Caco-2 (cell line): ENCODE data around the gene HAX1. TPM values are rescaled to one million over a fixed set of nuclear protein-coding genes. Genes with fewer than 3 reads are reported as not detected.
"Not testable (repeated sequence)": the region's sequence is repeated elsewhere in the genome, so short reads cannot be mapped to it uniquely, and the experiment has no call there.

Experiments used
- BruUV-seq: library from RNA; stranded (reverse); fragments of 400-500 nt; replicated peaks from 2 replicates; lab custom pipeline; 2021; lab: Mats Ljungman, UMichigan
- CTCF ChIA-PET: fragments of 300-600 bp; sonication (Branson Sonifier 250); formaldehyde crosslinking; loops from one replicate; lab custom pipeline; 2022; ENCODE audit warnings: antibody characterized with exemption; lab: Charles Lee
- POLR2A ChIA-PET: fragments of 300-600 bp; sonication (Branson Sonifier 250); formaldehyde crosslinking; loops from one replicate; lab custom pipeline; 2022; ENCODE audit warnings: antibody characterized with exemption; lab: Charles Lee
- DNase-seq, 2 experiments: peaks; one replicate each; pipeline versions ENCODE4 v3.0.0 to v3.0.0-alpha.2; 2020 to 2022
- H3K27me3 ChIP-seq: replicated peaks from 2 replicates; pipeline ENCODE4 v1.6.0; 2011; ENCODE audit warnings: low read length; ENCODE audit not compliant: control insufficient read depth, insufficient read depth
- H3K36me3 ChIP-seq: 2 replicates; pipeline ENCODE4 v1.5.1; 2011; ENCODE audit warnings: low read length; ENCODE audit not compliant: control insufficient read depth, insufficient read depth
- H3K4me1 ChIP-seq: fragments of 250-450 bp; sonication (Bioruptor Pico); 2 replicates; pipeline ENCODE4 v1.5.1; 2020; ENCODE audit warnings: mild to moderate bottlenecking
- H3K4me3 ChIP-seq: 2 replicates; pipeline ENCODE4 v1.5.1; 2011; ENCODE audit warnings: low read depth, mild to moderate bottlenecking, control low read depth, low read length
- H3K9me3 ChIP-seq: fragments of 250-450 bp; sonication (Bioruptor Pico); 2 replicates; pipeline ENCODE4 v1.5.1; 2020; ENCODE audit warnings: mild to moderate bottlenecking, moderate library complexity
- H3K27ac Mint-ChIP-seq: one replicate; pipeline ENCODE4 v1.8.0; 2022; ENCODE audit warnings: mixed read lengths; ENCODE audit not compliant: unreplicated experiment
- H3K27me3 Mint-ChIP-seq: one replicate; pipeline ENCODE4 v1.8.0; 2022; ENCODE audit warnings: mixed read lengths; ENCODE audit not compliant: insufficient read depth, unreplicated experiment
- H3K36me3 Mint-ChIP-seq: one replicate; pipeline ENCODE4 v1.8.0; 2022; ENCODE audit warnings: mild to moderate bottlenecking, mixed read lengths; ENCODE audit not compliant: insufficient read depth, unreplicated experiment
- H3K4me1 Mint-ChIP-seq: one replicate; pipeline ENCODE4 v1.8.0; 2022; ENCODE audit warnings: low read depth, mixed read lengths; ENCODE audit not compliant: unreplicated experiment
- H3K4me3 Mint-ChIP-seq: one replicate; pipeline ENCODE4 v1.8.0; 2022; ENCODE audit warnings: mild to moderate bottlenecking, moderate library complexity, mixed read lengths; ENCODE audit not compliant: unreplicated experiment
- H3K9me3 Mint-ChIP-seq: one replicate; pipeline ENCODE4 v1.8.0; 2022; ENCODE audit warnings: mixed read lengths; ENCODE audit not compliant: unreplicated experiment
- intact Hi-C: fragments of 100-400 bp; cut with micrococcal nuclease; formaldehyde crosslinking; loops from one replicate; pipeline ENCODE4 v1.10.0; 2022; ENCODE audit not compliant: unreplicated experiment
- total RNA-seq: library from RNA; stranded (reverse); gene quantifications from 2 replicates; pipeline ENCODE4 v1.2.3, GENCODE V29; 2022
- TF ChIP-seq, protein P1 (sequence below), 2 experiments: fragments of 200-600 bp in 1 of 2; IDR thresholded peaks; 1 replicate in 1 of 2; 2 replicates in 1 of 2; pipeline versions ENCODE4 v1.5.1 to v1.8.0; 2011 to 2022; ENCODE audit warnings: antibody characterized with exemption in 1 of 2, control low read depth in 1 of 2, inconsistent platforms in 1 of 2, low read depth in 1 of 2, low read length in 1 of 2, mild to moderate bottlenecking in 1 of 2, moderate library complexity in 1 of 2; ENCODE audit not compliant: insufficient read depth in 1 of 2, severe bottlenecking in 1 of 2, unreplicated experiment in 1 of 2

Gene HAX1
- total RNA-seq, 1 experiment from 2014 or later: 138 TPM

- DNase-seq: no peak
- no peak overlapping the region for H3K27ac Mint-ChIP-seq
- Histone ChIP-seq H3K9me3 (no peaks in the 10 kb centered on the region), H3K4me1 (peaks cover 21% of the 10 kb centered on the region; the same call in 1 of the 2 replicates), H3K27me3 (no peaks in the 10 kb centered on the region), H3K4me3 (no peak overlapping the region), H3K36me3 (peaks cover 2% of the 10 kb centered on the region)
- ChIA-PET POLR2A (interaction anchor here (0.5 kb wide), 1 partner anchor 302 kb away, joined by 3 read pairs; no protein-coding TSS in a partner anchor), CTCF (no interaction called here)
- H3K4me1 Mint-ChIP-seq: peaks cover 6% of the 10 kb centered on the region
- BruUV-seq: no TSS peak
- intact Hi-C loops: no loop called here
- no peak overlapping the region for H3K4me3 Mint-ChIP-seq
- no peaks in the 10 kb centered on the region for H3K27me3 Mint-ChIP-seq
- H3K36me3 Mint-ChIP-seq: peaks cover 62% of the 10 kb centered on the region
- H3K9me3 Mint-ChIP-seq: no peaks in the 10 kb centered on the region
- TF ChIP-seq, protein P1, sequence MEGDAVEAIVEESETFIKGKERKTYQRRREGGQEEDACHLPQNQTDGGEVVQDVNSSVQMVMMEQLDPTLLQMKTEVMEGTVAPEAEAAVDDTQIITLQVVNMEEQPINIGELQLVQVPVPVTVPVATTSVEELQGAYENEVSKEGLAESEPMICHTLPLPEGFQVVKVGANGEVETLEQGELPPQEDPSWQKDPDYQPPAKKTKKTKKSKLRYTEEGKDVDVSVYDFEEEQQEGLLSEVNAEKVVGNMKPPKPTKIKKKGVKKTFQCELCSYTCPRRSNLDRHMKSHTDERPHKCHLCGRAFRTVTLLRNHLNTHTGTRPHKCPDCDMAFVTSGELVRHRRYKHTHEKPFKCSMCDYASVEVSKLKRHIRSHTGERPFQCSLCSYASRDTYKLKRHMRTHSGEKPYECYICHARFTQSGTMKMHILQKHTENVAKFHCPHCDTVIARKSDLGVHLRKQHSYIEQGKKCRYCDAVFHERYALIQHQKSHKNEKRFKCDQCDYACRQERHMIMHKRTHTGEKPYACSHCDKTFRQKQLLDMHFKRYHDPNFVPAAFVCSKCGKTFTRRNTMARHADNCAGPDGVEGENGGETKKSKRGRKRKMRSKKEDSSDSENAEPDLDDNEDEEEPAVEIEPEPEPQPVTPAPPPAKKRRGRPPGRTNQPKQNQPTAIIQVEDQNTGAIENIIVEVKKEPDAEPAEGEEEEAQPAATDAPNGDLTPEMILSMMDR (IDR thresholded peaks at IDR 0.05; ENCODE audit: insufficient read depth in 1 of 2, low read depth in 1 of 2, low read length in 1 of 2, severe bottlenecking in 1 of 2, unreplicated experiment in 1 of 2): no peak
These were observed 47.1 kb upstream of the HAX1 start for GRCh38 chr1:154225370-154225769.

DNA sequence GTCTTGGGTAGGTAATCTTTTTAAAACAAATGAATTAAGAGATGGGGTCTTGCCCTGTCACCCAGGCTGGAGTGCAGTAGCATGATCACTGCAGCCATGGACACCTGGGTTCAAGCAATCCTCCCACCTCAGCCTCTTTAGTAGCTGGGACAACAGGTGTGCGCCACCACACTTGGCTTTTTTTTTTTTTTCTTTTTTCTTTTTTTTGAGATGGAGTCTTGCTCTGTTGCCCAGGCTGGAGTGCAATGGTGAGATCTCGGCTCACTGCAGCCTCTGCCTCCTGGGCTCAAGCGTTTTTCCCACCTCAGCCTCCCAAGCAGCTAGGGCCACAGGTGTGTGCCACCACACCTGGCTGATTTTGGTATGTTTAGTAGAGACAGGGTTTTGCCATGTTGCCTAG lies 41.3 kb upstream of the HAX1 start:
- H3K9me3 Mint-ChIP-seq, H3K4me1 Mint-ChIP-seq, CTCF ChIA-PET, H3K9me3 ChIP-seq, H3K4me1 ChIP-seq, H3K27me3 ChIP-seq, H3K27ac Mint-ChIP-seq, H3K4me3 Mint-ChIP-seq, H3K27me3 Mint-ChIP-seq, DNase-seq, H3K4me3 ChIP-seq, intact Hi-C loops, H3K36me3 ChIP-seq, BruUV-seq: not testable (repeated sequence)
- peaks cover 94% of the 10 kb centered on the region for H3K36me3 Mint-ChIP-seq
- POLR2A ChIA-PET: interaction anchor here (0.5 kb wide), 1 partner anchor 317 kb away, joined by 8 read pairs; no protein-coding TSS in a partner anchor

DNA sequence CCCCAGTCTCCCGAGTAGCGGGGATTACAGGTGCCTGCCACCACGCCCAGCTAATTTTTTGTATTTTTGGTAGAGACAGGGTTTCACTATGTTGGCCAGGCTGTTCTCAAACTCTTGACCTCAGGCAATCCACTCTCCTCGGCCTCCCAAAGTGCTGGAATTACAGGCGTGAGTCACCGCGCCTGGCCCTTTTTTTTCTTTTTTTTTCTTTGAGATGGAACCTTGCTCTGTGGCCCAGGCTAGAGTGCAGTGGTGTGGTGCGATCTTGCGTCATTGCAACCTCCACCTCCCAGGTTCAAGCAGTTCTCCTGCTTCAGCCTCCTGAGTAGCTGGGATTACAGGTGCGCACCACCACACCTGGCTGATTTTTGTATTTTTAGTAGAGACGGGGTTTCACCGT lies 39.3 kb upstream of the HAX1 start:
- POLR2A ChIA-PET, H3K9me3 Mint-ChIP-seq, H3K9me3 ChIP-seq, H3K27me3 Mint-ChIP-seq, H3K4me3 Mint-ChIP-seq, H3K4me3 ChIP-seq, H3K27ac Mint-ChIP-seq, BruUV-seq, CTCF ChIA-PET, H3K36me3 ChIP-seq, DNase-seq, intact Hi-C loops, H3K27me3 ChIP-seq: not testable (repeated sequence)
- H3K36me3 Mint-ChIP-seq: peaks cover 95% of the 10 kb centered on the region
- H3K4me1 ChIP-seq: peaks cover 20% of the 10 kb centered on the region
- peaks cover 17% of the 10 kb centered on the region for H3K4me1 Mint-ChIP-seq

DNA sequence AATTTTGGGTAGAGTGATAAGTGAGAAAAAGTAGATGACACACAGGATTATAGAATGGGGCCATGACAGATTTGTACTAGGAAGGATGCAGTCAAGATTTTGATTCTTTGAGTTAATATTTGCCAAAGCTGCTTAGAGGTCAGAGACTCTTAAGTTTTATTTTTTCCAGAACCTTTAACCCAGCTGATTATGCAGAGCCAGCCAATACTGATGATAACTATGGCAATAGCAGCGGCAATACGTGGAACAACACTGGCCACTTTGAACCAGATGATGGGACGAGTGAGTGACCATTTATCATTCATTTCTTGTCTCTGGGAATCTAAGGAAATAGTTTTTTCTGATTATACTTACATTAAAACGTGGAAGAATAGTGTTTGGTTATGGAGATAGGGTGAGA lies 35.6 kb upstream of the HAX1 start:
- TF ChIP-seq, protein P1 (IDR thresholded peaks at IDR 0.05; ENCODE audit: insufficient read depth in 1 of 2, low read depth in 1 of 2, low read length in 1 of 2, severe bottlenecking in 1 of 2, unreplicated experiment in 1 of 2): no peak
- ChIA-PET POLR2A (no interaction called here), CTCF (no interaction called here)
- no peaks in the 10 kb centered on the region for H3K27me3 Mint-ChIP-seq
- H3K27ac Mint-ChIP-seq: no peak overlapping the region
- intact Hi-C loops: loop anchor here (1.0 kb wide), 3 partner anchors 15 to 51 kb away; partner anchors contain the start of gene HAX1
- peak overlapping the region; percentile 6 for H3K4me3 Mint-ChIP-seq
- DNase-seq: no peak
- Histone ChIP-seq H3K27me3 (no peaks in the 10 kb centered on the region), H3K4me3 (no peak overlapping the region), H3K4me1 (peaks cover 27% of the 10 kb centered on the region), H3K36me3 (peaks cover 8% of the 10 kb centered on the region), H3K9me3 (no peaks in the 10 kb centered on the region)
- no peaks in the 10 kb centered on the region for H3K9me3 Mint-ChIP-seq
- peaks cover 99% of the 10 kb centered on the region for H3K36me3 Mint-ChIP-seq
- peaks cover 27% of the 10 kb centered on the region for H3K4me1 Mint-ChIP-seq
- BruUV-seq: no TSS peak
